ENCODE data around the gene MCF2L2. TPM values are rescaled to one million over a fixed set of nuclear protein-coding genes. Genes with fewer than 3 reads are reported as not detected.

Gene MCF2L2
- total RNA-seq, 1 donor from 2014 or later, result 1.2 TPM

- no peak for TF ChIP-seq CTCF (IDR thresholded peaks at IDR 0.05)
- intact Hi-C loops (cut with DNase I), result no loop called here
- Histone ChIP-seq H3K4me3 (no peak overlapping the region), H3K27me3 (no peaks in the 10 kb centered on the region), H3K9me3 (no peaks in the 10 kb centered on the region), H3K36me3 (no peaks in the 10 kb centered on the region), H3K27ac (no peak overlapping the region), H3K4me1 (no peaks in the 10 kb centered on the region)
- no peak for DNase-seq
- no peak for ATAC-seq
Observed at GRCh38 chr3:183349421-183350157, 78.8 kb downstream of the MCF2L2 start.

DNA sequence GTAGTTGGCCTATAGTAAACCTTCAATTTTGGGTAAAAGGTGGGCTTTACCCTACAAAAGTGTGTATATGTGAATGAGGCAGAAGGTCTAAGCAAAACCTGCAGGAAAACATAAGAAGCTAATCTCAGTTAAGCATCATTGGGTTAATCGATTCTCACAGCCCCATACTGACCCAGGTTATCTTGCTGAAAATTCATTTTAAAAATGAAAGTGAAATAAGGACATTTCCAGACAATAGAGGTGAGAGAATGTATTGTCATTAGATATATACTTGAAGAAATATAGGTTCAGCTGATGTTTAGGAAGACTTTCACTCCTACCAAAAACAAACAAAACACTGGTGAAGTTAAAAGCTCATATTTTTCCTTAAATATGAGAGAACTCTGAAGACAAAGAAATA, 85.6 kb downstream of the MCF2L2 start:
- H3K9me3 ChIP-seq, result no peaks in the 10 kb centered on the region
- ATAC-seq (no peak), DNase-seq (no peak)
- intact Hi-C loops (cut with DNase I), result no loop called here
- no peaks in the 10 kb centered on the region for H3K4me1 ChIP-seq
- no peaks in the 10 kb centered on the region for H3K36me3 ChIP-seq
- H3K27ac ChIP-seq, result no peak overlapping the region
- H3K27me3 ChIP-seq, result no peaks in the 10 kb centered on the region
- no peak for TF ChIP-seq CTCF (IDR thresholded peaks at IDR 0.05)
- no peak overlapping the region for H3K4me3 ChIP-seq

GRCh38 chr3:183341545-183342288, 86.7 kb downstream of the MCF2L2 start:
- ATAC-seq (no peak), DNase-seq (no peak)
- Histone ChIP-seq H3K27me3 (no peaks in the 10 kb centered on the region), H3K27ac (no peak overlapping the region), H3K9me3 (no peaks in the 10 kb centered on the region), H3K4me3 (no peak overlapping the region), H3K4me1 (no peaks in the 10 kb centered on the region), H3K36me3 (no peaks in the 10 kb centered on the region)
- TF ChIP-seq CTCF (IDR thresholded peaks at IDR 0.05), result no peak
- intact Hi-C loops (cut with DNase I), result no loop called here

- DNase-seq (no peak), ATAC-seq (no peak)
- H3K9me3 ChIP-seq, result no peaks in the 10 kb centered on the region
- intact Hi-C loops (cut with DNase I), result no loop called here
- H3K36me3 ChIP-seq, result no peaks in the 10 kb centered on the region
- H3K4me3 ChIP-seq, result no peak overlapping the region
- no peaks in the 10 kb centered on the region for H3K27me3 ChIP-seq
- TF ChIP-seq CTCF (IDR thresholded peaks at IDR 0.05), result no peak
- no peak overlapping the region for H3K27ac ChIP-seq
- H3K4me1 ChIP-seq, result no peaks in the 10 kb centered on the region
Observed at GRCh38 chr3:183340222-183340621, 88.2 kb downstream of the MCF2L2 start.

DNA sequence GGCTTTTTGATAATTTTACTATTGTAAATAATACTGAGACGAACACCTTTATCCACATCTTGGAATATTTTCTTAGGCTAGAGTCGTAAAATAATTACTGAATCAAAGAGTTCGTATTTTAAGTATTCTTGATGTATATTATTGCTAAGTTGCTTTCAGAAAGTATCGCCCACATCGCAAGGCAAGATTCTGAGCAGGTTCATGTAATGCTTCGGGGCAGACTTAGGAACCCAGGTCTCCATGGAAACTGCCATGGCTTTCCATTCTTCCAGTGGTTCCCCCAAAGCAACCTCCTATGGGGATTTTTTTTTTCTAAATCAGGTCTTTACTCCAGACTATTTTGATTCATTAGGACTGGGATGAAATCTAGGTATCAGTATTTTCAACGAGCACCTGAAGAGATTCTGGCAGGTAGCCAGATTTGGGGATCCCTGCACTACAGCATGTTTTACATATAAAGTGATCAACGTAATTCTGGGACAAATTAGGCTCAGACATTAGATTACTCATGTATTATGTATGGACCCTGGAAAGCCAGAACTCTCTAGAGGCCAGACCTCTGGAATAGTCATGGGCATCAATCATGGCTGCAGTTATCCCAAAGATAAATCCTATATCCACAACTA, 88.8 kb downstream of the MCF2L2 start:
- H3K4me1 ChIP-seq, result no peaks in the 10 kb centered on the region
- intact Hi-C loops (cut with DNase I), result no loop called here
- H3K4me3 ChIP-seq, result no peak overlapping the region
- ATAC-seq, result no peak
- no peaks in the 10 kb centered on the region for H3K9me3 ChIP-seq
- H3K36me3 ChIP-seq, result no peaks in the 10 kb centered on the region
- no peaks in the 10 kb centered on the region for H3K27me3 ChIP-seq
- no peak for TF ChIP-seq CTCF (IDR thresholded peaks at IDR 0.05)
- no peak overlapping the region for H3K27ac ChIP-seq
- DNase-seq, result no peak

All from upper lobe of right lung (tissue), 1 donor.